Measurements from ENCODE around the gene PDZRN3. TPM values are rescaled to one million over a fixed set of nuclear protein-coding genes. Genes with fewer than 3 reads are reported as not detected.

Gene PDZRN3
- total RNA-seq, 2 donors from 2014 or later = 30.8 to 60.6 TPM

GRCh38 chr3:73600293-73600938 is 24.3 kb downstream of the PDZRN3 start:
- DNase-seq (no peak), ATAC-seq (peak; percentile 17 to 39)
- intact Hi-C loops (cut with DNase I) = no loop called here

GRCh38 chr3:73599605-73600004 is 25.1 kb downstream of the PDZRN3 start:
- no peak for DNase-seq
- no peak for ATAC-seq
- intact Hi-C loops (cut with DNase I) = no loop called here

- intact Hi-C loops (cut with DNase I) = no loop called here
- DNase-seq (no peak), ATAC-seq (no peak)
Measured at GRCh38 chr3:73597476-73597875, 27.3 kb downstream of the PDZRN3 start.

GRCh38 chr3:73592154-73593144 is 32.3 kb downstream of the PDZRN3 start:
- intact Hi-C loops (cut with DNase I) = no loop called here
- ATAC-seq (no peak), DNase-seq (no peak)

GRCh38 chr3:73591286-73591800 is 33.4 kb downstream of the PDZRN3 start:
- no peak for ATAC-seq
- DNase-seq = no peak
- intact Hi-C loops (cut with DNase I) = no loop called here

- no peak for ATAC-seq
- DNase-seq = no peak
- intact Hi-C loops (cut with DNase I) = no loop called here
Measured at GRCh38 chr3:73586628-73587027, 38.1 kb downstream of the PDZRN3 start.

- intact Hi-C loops (cut with DNase I) = no loop called here
- peak; percentile 62 to 63 for ATAC-seq
Measured at GRCh38 chr3:73586190-73586589, 38.6 kb downstream of the PDZRN3 start.

GRCh38 chr3:73584873-73585272 is 39.9 kb downstream of the PDZRN3 start:
- DNase-seq = no peak
- no peak for ATAC-seq
- intact Hi-C loops (cut with DNase I) = no loop called here

More at GRCh38 chr3:73586190-73586589, 38.6 kb downstream of the PDZRN3 start:
- no peak for DNase-seq

GRCh38 chr3:73582535-73582934 is 42.2 kb downstream of the PDZRN3 start:
- DNase-seq = no peak
- ATAC-seq = no peak
- intact Hi-C loops (cut with DNase I) = no loop called here

- intact Hi-C loops (cut with DNase I) = no loop called here
- DNase-seq = no peak
Measured at GRCh38 chr3:73581134-73581846, 43.5 kb downstream of the PDZRN3 start.

GRCh38 chr3:73580343-73580742 is 44.4 kb downstream of the PDZRN3 start:
- intact Hi-C loops (cut with DNase I) = no loop called here
- DNase-seq (no peak), ATAC-seq (peak; percentile 34 to 49)

More at GRCh38 chr3:73581134-73581846, 43.5 kb downstream of the PDZRN3 start:
- no peak for ATAC-seq

- ATAC-seq (no peak), DNase-seq (no peak)
- intact Hi-C loops (cut with DNase I) = no loop called here
Measured at GRCh38 chr3:73577704-73578103, 47.0 kb downstream of the PDZRN3 start.

GRCh38 chr3:73576999-73577461 is 47.7 kb downstream of the PDZRN3 start:
- DNase-seq (no peak), ATAC-seq (no peak)
- intact Hi-C loops (cut with DNase I) = no loop called here

- ATAC-seq (no peak), DNase-seq (no peak)
- intact Hi-C loops (cut with DNase I) = no loop called here
Measured at GRCh38 chr3:73575953-73576352, 48.8 kb downstream of the PDZRN3 start.

GRCh38 chr3:73575519-73575918 is 49.2 kb downstream of the PDZRN3 start:
- intact Hi-C loops (cut with DNase I) = no loop called here
- DNase-seq (no peak), ATAC-seq (no peak)

- ATAC-seq (no peak), DNase-seq (no peak)
- intact Hi-C loops (cut with DNase I) = no loop called here
Measured at GRCh38 chr3:73573204-73573603, 51.5 kb downstream of the PDZRN3 start.

- DNase-seq = no peak
- ATAC-seq = no peak
- intact Hi-C loops (cut with DNase I) = no loop called here
Measured at GRCh38 chr3:73572368-73572767, 52.4 kb downstream of the PDZRN3 start.

GRCh38 chr3:73571238-73571794 is 53.4 kb downstream of the PDZRN3 start:
- intact Hi-C loops (cut with DNase I) = no loop called here
- ATAC-seq = peak in 1 of 2 donors; percentile 14
- DNase-seq = no peak

GRCh38 chr3:73569246-73569760 is 55.4 kb downstream of the PDZRN3 start:
- DNase-seq (no peak), ATAC-seq (peak in 1 of 2 donors; percentile 38)
- intact Hi-C loops (cut with DNase I) = no loop called here

Measured in left cardiac atrium (tissue), 4 donors.